ENCODE results near the gene PCSK4. TPM values are rescaled to one million over a fixed set of nuclear protein-coding genes. Genes with fewer than 3 reads are reported as not detected.
A peak's percentile ranks its signal among the peaks of the same experiment; 100 is the strongest.

Gene PCSK4
- total RNA-seq, 1 donor from 2014 or later, result 0.53 TPM

DNA sequence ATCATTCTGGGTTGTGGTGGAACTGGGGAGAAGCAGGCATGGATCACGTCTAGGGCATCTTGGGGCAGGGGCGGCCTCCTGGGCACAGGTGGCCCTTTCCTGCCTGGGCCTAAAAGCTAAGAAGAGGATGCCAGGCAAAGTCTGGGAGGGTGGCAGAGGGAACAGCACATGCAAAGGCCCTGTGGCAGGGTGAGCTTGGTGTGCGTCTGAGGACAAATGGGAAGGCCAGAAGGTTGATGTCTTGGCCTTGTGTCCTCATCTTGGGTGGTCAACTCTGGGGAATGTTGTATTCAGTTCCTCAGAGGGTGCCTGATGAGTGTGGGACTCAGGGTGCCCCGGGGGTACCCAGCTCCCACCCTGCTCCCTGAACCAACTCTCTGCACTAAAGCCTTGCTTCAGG is 28.3 kb upstream of the PCSK4 start:
- DNase-seq (ENCODE audit: low read depth) (no peak), FAIRE-seq (no peak)
- no peaks in the 10 kb centered on the region for H3K36me3 ChIP-seq (ENCODE audit: control insufficient read depth, insufficient read depth, low read length)
- TF ChIP-seq, protein P1, sequence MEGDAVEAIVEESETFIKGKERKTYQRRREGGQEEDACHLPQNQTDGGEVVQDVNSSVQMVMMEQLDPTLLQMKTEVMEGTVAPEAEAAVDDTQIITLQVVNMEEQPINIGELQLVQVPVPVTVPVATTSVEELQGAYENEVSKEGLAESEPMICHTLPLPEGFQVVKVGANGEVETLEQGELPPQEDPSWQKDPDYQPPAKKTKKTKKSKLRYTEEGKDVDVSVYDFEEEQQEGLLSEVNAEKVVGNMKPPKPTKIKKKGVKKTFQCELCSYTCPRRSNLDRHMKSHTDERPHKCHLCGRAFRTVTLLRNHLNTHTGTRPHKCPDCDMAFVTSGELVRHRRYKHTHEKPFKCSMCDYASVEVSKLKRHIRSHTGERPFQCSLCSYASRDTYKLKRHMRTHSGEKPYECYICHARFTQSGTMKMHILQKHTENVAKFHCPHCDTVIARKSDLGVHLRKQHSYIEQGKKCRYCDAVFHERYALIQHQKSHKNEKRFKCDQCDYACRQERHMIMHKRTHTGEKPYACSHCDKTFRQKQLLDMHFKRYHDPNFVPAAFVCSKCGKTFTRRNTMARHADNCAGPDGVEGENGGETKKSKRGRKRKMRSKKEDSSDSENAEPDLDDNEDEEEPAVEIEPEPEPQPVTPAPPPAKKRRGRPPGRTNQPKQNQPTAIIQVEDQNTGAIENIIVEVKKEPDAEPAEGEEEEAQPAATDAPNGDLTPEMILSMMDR (IDR thresholded peaks at IDR 0.05; ENCODE audit: insufficient read depth, low read length, severe bottlenecking), result no peak
- H3K27me3 ChIP-seq (ENCODE audit: control insufficient read depth, insufficient read depth, low read length), result peaks cover 5% of the 10 kb centered on the region
- H3K4me3 ChIP-seq (ENCODE audit: low read depth, low read length), result no peak overlapping the region

DNA sequence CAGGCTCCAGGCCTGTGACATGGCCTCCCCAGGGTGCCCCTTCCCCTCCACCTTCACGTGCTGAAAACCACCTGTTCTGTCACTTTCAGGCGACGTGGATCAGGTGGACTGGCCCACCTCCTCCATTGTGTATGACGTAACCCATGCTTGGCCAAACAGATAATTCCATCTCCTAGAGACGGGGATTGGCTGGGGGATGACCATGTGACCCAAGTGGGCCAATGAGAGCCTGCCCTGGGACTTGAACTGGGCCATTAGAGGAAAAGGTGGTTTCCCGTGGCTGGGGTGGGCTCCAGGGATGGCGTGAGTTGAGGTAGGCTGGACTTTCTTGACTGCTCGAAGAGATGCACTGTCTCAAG is 26.2 kb upstream of the PCSK4 start:
- Histone ChIP-seq H3K4me3 (ENCODE audit: low read depth, low read length) (no peak overlapping the region), H3K36me3 (ENCODE audit: control insufficient read depth, insufficient read depth, low read length) (no peaks in the 10 kb centered on the region), H3K27me3 (ENCODE audit: control insufficient read depth, insufficient read depth, low read length) (no peaks in the 10 kb centered on the region)
- DNase-seq (ENCODE audit: low read depth) (no peak), FAIRE-seq (no peak)
- TF ChIP-seq, protein P1 (IDR thresholded peaks at IDR 0.05; ENCODE audit: insufficient read depth, low read length, severe bottlenecking), result no peak

GRCh38 chr19:1514986-1515721 is 25.0 kb upstream of the PCSK4 start:
- DNase-seq (ENCODE audit: low read depth) (no peak), FAIRE-seq (no peak)
- TF ChIP-seq, protein P1 (IDR thresholded peaks at IDR 0.05; ENCODE audit: insufficient read depth, low read length, severe bottlenecking), result no peak
- H3K27me3 ChIP-seq (ENCODE audit: control insufficient read depth, insufficient read depth, low read length), result no peaks in the 10 kb centered on the region
- H3K36me3 ChIP-seq (ENCODE audit: control insufficient read depth, insufficient read depth, low read length), result no peaks in the 10 kb centered on the region
- H3K4me3 ChIP-seq (ENCODE audit: low read depth, low read length), result no peak overlapping the region

DNA sequence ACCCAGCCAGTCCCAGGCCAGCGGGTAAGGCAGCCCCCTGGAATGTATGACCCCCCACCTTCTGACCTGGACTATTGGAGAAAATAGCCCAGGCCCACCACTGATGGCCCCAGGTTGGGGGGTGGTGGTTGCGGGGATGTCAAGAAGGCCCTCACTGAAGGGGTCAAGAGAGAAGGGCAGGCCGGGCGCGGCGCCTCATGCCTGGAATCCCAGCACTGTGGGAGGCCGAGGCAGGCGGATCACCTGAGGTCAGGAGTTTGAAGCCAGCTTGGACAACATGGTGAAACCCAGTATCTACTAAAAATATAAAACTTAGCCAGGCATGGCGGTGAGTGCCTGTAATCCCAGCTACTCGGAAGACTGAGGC is 24.1 kb upstream of the PCSK4 start:
- Histone ChIP-seq H3K36me3 (ENCODE audit: control insufficient read depth, insufficient read depth, low read length) (no peaks in the 10 kb centered on the region), H3K27me3 (ENCODE audit: control insufficient read depth, insufficient read depth, low read length) (no peaks in the 10 kb centered on the region), H3K4me3 (ENCODE audit: low read depth, low read length) (no peak overlapping the region)
- TF ChIP-seq, protein P1 (IDR thresholded peaks at IDR 0.05; ENCODE audit: insufficient read depth, low read length, severe bottlenecking), result no peak
- DNase-seq (ENCODE audit: low read depth) (no peak), FAIRE-seq (no peak)

- TF ChIP-seq, protein P1 (IDR thresholded peaks at IDR 0.05; ENCODE audit: insufficient read depth, low read length, severe bottlenecking), result peak; percentile 93
- peak; percentile 39 for DNase-seq (ENCODE audit: low read depth)
- Histone ChIP-seq H3K4me3 (ENCODE audit: low read depth, low read length) (peak overlapping the region; percentile 60), H3K36me3 (ENCODE audit: control insufficient read depth, insufficient read depth, low read length) (no peaks in the 10 kb centered on the region), H3K27me3 (ENCODE audit: control insufficient read depth, insufficient read depth, low read length) (no peaks in the 10 kb centered on the region)
- no peak for FAIRE-seq
These were observed 23.5 kb upstream of the PCSK4 start for GRCh38 chr19:1513499-1514294.

Data from bronchial epithelial cell (primary cell).